ENCODE results near the gene INPP5D. TPM values are rescaled to one million over a fixed set of nuclear protein-coding genes. Genes with fewer than 3 reads are reported as not detected.

The INPP5D gene
- total RNA-seq, 2 donors from 2014 or later = 7.2 to 9.3 TPM

Other genes with a start within 250 kb of the INPP5D start
- gene SNORC, start 190.1 kb upstream of the INPP5D start, total RNA-seq = 1 to 10 TPM in 1 of 2 donors, under 1 TPM in 1; 0.77 to 1.2 TPM
- gene NGEF, start 47.1 kb upstream of the INPP5D start, total RNA-seq = 1 to 10 TPM; 1.6 TPM
- not detected for gene NEU2, start 27.7 kb upstream of the INPP5D start, total RNA-seq
- gene ATG16L1, start 191.3 kb downstream of the INPP5D start, total RNA-seq = 10 to 100 TPM; 15.8 to 17.8 TPM
- gene SAG, start 247.5 kb downstream of the INPP5D start, total RNA-seq = not detected

All from left cardiac atrium (tissue), 2 donors.